HG02970 (cell line): Measurements from ENCODE around the gene ABCG4.
"Not testable (repeated sequence)": the region's sequence is repeated elsewhere in the genome, so short reads cannot be mapped to it uniquely, and the experiment has no call there.

Experiments used
- ATAC-seq: cut with Tn5 transposase; IDR thresholded peaks from one replicate; pipeline ENCODE4 v1.9.1; 2021; ENCODE audit warnings: mild to moderate bottlenecking, moderate library complexity, moderate number of reproducible peaks; ENCODE audit not compliant: unreplicated experiment, low FRiP score

Gene ABCG4

DNA sequence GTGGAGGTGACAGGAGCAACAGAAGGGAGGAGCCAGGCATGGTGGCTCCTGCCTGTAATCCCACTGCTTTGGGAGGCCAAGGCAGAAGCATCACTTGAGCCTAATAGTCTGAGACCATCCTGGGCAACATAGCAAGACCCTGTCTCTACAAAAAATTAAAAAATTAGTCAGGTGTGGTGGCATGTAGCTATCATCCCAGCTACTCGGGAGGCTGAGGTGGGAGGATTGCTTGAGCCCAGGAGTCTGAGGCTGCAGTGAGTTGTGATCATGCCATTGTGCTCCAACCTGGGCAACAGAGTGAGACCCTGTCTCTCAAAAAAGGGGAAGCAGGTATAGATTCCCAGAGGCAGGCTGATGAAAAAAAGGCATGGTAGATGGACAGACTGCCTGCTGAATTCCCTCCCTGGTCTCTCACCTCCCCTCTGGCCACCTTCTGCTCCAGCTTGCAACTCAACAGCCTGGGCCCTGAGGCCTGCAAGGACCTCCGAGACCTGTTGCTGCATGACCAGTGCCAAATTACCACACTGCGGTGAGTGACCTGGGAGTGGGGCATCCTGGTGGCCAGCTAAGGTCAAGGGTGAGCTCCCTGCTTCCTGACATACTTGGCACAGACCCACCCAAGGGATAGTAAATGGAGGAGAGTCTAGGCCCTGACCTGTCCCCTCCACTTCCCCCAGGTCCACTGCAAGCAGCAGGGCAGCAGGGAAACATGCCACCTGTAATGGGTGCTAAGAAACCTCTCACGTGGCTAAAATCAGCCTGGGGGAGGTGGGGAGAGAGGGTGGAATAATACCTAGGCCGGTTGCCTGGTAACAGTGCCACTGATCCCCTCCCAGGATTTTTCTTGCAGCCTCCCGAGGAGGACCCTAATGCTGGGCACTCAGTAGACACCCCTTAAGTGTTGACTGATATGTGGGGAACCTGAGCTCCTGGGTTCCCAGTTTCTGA, 32.2 kb downstream of the ABCG4 start:
- no peak for ATAC-seq

DNA sequence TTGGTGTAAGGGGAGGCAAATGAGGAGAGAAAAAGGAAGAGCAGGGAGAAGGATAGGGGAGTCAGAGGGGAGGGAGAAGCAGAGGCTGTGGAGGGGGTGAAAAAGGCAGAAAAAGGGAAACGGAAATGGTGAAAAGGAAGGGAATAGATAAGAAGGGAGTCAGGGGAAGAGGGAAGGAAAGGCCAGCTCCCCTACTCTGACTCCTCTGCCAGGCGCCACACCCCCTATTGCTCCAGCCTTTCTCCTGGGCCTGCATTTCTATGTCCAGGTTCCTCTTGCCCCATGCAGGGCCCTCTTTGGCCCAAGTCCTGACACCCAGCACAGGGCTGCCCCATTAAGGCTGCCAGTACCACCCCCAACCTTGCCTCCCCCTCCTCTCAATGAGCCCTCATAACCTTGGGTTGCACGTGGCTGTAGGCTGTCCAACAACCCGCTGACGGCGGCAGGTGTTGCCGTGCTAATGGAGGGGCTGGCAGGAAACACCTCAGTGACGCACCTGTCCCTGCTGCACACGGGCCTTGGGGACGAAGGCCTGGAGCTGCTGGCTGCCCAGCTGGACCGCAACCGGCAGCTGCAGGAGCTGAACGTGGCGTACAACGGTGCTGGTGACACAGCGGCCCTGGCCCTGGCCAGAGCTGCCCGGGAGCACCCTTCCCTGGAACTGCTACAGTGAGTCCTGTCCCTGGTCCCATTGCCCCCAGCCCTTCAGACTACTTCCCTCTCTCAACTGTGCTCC, 33.0 kb downstream of the ABCG4 start:
- no peak for ATAC-seq

DNA sequence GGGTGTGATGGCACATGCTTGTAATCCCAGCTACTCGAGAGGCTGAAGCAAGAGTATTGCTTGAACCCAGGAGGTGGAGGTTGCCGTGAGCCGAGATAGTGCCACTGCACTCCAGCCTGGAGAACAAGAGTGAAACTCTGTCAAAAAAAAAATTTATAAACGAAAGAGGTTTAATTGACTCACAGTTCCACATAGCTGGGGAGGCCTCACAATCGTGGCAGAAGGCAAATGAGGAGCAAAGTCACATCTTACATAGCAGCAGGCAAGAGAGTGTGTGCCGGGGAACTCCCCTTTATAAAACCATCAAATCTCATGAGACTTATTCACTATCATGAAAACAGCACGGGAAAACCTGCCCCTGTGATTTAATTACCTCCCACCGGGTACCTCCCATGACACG, 35.5 kb downstream of the ABCG4 start:
- not testable (repeated sequence) for ATAC-seq

- no peak for ATAC-seq
Observed at GRCh38 chr11:119185981-119186634, 37.3 kb downstream of the ABCG4 start.

DNA sequence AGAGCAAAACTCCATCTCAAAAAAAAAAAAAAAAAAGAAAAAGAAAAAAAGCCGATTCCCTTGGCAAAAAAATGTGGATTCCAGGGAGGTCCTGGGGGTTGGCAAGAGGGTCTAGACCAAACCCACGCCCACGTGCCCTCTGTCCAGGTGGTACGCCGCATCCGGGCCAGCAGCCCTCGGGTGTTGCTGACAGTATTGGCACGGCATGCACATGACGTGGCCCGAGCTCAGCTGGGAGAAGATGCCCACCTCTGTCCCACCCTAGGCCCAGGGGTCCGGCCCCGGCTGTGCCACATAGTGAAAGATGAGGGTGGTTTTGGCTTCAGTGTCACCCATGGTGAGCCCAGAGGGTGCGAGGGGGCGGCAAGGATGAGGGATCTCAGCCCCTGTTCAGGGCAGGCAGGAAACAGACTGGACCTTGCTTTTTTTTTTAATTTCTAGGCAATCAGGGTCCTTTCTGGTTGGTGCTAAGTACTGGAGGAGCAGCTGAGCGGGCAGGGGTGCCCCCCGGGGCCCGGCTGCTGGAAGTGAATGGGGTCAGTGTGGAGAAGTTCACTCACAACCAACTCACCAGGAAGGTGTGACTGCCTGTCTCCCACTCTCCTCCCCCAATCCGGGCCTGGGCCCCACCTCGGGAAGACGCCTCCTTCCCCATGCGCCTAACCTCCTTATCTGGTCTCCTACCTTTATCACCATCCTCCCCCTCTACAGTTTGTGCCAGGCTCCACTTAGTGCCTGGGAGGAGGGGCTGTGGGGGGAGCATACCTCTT, 38.5 kb downstream of the ABCG4 start:
- ATAC-seq = no peak

GRCh38 chr11:119188067-119188466, 39.2 kb downstream of the ABCG4 start:
- ATAC-seq = no peak

DNA sequence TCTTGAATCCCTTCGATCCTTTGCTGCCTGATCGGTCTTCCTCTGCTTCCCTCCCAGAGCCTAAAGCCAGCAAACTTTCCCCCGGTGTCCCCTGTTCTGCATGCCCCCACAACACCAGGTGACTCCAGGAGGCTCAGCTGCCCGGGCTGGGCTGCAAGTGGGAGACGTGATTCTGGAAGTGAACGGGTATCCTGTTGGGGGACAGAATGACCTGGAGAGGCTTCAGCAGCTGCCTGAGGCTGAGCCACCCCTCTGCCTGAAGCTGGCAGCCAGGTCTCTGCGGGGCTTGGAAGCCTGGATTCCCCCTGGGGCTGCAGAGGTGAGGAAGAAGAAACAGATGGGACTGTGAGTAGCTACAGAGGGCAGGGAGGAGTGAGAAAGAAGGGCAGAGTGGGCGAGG, 40.0 kb downstream of the ABCG4 start:
- no peak for ATAC-seq

GRCh38 chr11:119189393-119189792, 40.5 kb downstream of the ABCG4 start:
- no peak for ATAC-seq

DNA sequence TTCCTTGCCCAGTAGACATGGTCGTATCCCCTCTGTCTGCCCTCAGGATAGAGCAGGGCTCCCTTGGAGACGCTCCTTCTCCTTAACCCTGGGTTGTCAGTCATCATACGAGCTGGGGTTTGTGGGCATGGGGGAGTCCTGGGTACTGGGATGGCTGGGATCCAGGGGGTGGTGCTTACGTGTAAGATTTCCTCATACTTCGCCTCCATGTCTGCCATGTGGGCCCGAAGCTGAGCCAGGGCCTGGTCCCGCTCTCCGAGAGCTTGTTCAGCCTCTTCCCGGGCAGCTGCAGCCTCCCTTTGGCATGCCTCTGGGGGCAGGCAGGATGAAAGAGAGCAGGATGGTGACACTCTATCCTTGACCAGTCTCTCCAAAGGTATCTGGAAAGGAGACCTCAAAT, 41.7 kb downstream of the ABCG4 start:
- no peak for ATAC-seq

DNA sequence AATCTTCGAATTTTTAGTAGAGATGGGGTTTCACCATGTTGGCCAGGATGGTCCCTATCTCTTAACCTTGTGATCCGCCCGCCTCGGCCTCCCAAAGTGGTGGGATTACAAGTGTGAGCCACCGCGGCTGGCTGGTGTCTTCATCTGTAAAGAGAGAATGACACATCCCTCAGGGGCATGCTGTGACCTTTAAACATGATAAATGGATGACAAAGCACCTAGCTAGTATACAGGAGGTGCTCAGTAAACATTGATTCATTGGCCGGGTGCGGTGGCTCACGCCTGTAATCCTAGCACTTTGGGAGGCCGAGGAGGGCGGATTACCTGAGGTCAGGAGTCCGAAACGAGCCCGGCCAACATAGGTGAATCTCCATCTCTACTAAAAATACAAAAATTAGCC, 42.4 kb downstream of the ABCG4 start:
- not testable (repeated sequence) for ATAC-seq

DNA sequence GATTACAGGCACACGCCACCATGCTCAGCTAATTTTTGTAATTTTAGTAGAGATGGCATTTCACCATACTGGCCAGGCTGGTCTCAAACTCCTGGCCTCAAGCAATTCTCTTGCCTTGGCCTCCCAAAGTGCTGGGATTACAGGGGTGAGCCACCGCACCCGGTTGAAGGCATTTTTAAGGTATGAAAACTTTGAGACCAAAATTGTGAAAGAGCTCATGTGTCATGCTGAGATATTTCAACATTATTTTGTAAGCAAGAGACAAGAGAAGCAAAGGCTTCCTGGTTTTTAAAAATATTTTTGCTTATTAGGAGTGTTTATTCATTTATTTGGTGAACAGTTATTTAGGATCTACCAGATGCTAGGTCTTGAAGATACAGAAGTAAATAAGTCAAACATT, 43.3 kb downstream of the ABCG4 start:
- ATAC-seq = no peak

- no peak for ATAC-seq
Observed at GRCh38 chr11:119193001-119193400, 44.1 kb downstream of the ABCG4 start.

- no peak for ATAC-seq
Observed at GRCh38 chr11:119193626-119194025, 44.8 kb downstream of the ABCG4 start.

- ATAC-seq = no peak
Observed at GRCh38 chr11:119194811-119195440, 46.1 kb downstream of the ABCG4 start.

DNA sequence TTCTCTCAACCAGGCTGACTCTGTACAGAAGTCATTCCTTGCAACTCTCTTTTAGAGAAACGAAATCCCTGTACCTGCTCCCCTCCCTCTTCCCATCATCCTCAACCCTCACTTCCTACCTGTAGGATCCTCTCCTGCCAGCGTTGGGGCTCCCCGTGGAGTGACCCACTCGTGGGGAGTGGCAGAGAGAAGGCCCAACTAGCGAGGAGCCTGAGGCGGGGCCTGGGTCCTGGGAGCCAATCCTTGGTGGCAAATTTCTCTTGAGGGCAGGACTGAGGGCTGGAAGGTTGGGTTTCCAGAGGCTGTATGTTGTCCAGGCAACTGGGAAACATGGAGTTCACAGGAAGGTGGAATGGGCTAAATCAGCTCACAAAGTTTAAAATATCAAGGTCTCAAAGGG, 46.8 kb downstream of the ABCG4 start:
- ATAC-seq = no peak

DNA sequence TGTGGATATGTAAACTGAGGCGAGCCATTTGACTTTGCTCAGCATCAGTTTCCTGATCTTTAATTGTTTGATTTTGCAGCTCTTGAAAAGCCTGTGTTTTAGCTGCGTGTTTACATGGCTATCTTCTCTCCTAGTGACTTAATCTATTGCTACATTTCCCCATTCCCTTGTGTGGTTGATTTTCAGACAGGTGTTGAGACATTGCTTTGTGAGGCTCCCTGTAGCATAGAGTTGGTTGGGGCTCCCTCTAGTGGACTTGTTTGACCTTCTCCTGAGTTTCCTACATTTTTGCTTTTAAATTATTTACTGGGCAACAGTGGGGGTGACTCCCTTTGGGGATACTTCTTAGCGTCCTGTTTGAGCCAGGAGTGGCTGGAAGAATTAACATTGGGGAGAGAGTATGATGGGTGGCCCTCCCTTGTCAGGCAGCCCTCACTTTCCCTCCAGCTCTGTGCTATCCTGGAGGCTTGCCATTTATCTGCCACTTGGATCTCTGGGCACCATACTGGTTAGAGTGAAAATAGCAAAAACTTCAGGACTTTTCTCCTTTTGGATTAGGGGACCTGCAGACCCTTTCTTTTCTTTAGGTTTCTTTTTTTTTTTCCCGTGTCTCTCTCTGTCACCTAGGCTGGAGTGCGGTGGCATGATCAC, 48.1 kb downstream of the ABCG4 start:
- ATAC-seq = no peak

- no peak for ATAC-seq
Observed at GRCh38 chr11:119198925-119199324, 50.1 kb downstream of the ABCG4 start.

DNA sequence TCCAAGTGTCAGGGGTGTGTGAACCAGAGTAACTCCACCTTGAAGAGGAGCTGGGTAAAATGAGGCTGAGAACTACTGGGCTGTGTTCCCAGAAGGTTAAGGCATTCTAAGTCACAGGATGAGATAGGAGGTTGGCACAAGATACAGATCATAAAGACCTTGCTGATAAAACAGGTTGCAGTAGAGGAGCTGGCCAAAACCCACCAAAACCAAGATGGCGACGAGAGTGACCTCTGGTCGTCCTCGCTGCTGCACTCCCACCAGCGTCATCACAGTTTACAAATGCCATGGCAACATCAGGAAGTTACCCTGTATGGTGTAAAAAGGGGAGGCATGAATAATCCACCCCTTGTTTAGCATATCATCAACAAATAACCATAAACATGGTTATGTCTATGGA, 52.4 kb downstream of the ABCG4 start:
- ATAC-seq = not testable (repeated sequence)

DNA sequence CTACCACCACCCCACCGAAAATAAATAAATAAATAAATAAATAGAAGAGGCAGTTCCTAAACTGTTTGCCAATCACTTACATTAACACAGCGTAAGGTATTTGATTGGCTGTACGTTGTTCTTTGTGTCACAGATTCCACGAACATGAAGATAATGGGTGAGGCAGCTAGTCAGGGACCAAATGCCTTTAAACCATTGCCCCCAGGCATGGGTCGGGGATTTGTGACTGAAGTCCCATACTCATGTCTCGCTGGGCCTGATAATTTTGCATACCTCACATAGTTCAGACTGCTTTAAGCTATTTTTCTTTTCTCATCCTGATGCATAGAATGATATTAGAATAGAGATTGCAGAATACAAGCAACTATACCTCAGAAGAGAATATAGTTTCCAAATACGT, 53.7 kb downstream of the ABCG4 start:
- no peak for ATAC-seq
